HUES64 (cell line): ENCODE data around the gene KAT2B.

Source experiments
- H3K27ac ChIP-seq: 2 replicates; pipeline ENCODE4 v1.7.0; 2013; ENCODE audit warnings: low read depth, low read length, inconsistent platforms
- H3K27me3 ChIP-seq: 2 replicates; pipeline ENCODE4 v1.6.1; 2013; ENCODE audit warnings: mild to moderate bottlenecking, low read length; ENCODE audit not compliant: insufficient read depth
- H3K36me3 ChIP-seq: 2 replicates; pipeline ENCODE4 v1.6.1; 2013; ENCODE audit warnings: mild to moderate bottlenecking, low read length; ENCODE audit not compliant: insufficient read depth
- H3K4me1 ChIP-seq: 2 replicates; pipeline ENCODE4 v1.6.1; 2013; ENCODE audit warnings: mild to moderate bottlenecking, low read length, moderate library complexity; ENCODE audit not compliant: insufficient read depth
- H3K4me3 ChIP-seq: 2 replicates; pipeline ENCODE4 v1.5.1; 2013; ENCODE audit warnings: mild to moderate bottlenecking, low read length, moderate library complexity
- H3K9ac ChIP-seq: 2 replicates; pipeline ENCODE4 v1.6.1; 2013; ENCODE audit warnings: mild to moderate bottlenecking, low read depth, low read length
- H3K9me3 ChIP-seq: 2 replicates; pipeline ENCODE4 v1.6.1; 2013; ENCODE audit warnings: low read depth, low read length; ENCODE audit not compliant: insufficient read depth
- WGBS: fragments of 150-250, 120-280 bp; methylation state at CpG from one replicate; pipeline ENCODE4 v1.1.7; 2013; ENCODE audit warnings: missing lambda C conversion rate; 5-methylcytosine and 5-hydroxymethylcytosine counted together

KAT2B gene

DNA sequence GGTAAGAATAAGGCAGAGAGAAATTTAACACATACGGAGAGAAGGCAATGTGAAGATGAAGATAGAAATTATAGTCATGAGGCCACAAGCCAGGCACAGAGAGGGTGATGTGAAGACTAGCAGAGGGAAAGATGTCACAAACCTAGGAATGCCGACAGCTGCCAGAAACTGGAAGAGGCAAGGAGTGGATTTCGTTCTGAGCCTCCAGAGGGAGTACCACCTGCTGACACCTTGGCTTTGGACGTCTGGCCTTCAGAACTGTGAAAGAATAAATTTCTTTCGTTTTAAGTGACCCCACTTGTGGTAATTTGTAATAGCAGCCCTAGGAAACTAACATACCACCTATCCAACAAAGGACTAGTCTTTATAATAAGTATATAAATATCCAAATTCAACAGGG lies 150.7 kb downstream of the KAT2B start:
- Histone ChIP-seq H3K27ac (no peak overlapping the region), H3K36me3 (no peaks in the 10 kb centered on the region), H3K27me3 (no peaks in the 10 kb centered on the region), H3K4me1 (peaks cover 6% of the 10 kb centered on the region; the same call in 1 of the 2 replicates), H3K9ac (no peak overlapping the region), H3K9me3 (no peaks in the 10 kb centered on the region), H3K4me3 (no peak overlapping the region)
- 50% methylated on average over 4 of the region's 5 CpGs for WGBS

DNA sequence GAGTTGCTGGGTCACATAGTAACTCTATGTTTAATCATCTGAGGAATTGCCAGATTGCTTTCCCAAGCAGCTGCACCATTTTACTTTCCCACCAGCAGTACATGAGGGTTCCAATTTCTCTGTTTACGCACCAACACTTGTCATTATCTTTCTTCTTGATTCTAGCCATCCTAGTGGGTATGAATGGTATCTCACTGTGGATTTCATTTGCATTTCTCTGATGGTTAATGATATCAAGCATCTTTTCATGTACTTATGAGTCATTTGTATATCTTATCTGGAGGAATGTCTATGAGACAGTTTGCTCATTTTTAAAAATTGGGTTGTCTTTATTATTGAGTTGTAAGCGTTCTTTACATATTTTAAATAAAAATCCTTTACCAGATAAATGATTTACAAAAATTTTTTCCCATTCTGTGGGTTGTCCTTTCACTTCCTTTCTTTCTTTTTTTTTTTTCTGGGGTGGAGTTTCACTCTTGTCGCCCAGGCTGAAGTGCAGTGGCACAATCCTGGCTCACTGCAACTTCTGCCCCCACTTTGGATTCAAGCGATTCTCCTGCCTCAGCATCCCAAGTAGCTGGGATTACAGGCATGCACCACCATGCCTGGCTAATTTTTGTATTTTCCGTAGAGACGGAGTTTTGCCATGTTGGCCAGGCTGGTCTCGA lies 154.7 kb downstream of the KAT2B start:
- Histone ChIP-seq H3K27me3 (no peaks in the 10 kb centered on the region), H3K9ac (no peak overlapping the region), H3K9me3 (no peaks in the 10 kb centered on the region), H3K4me1 (no peaks in the 10 kb centered on the region), H3K27ac (no peak overlapping the region), H3K4me3 (no peak overlapping the region), H3K36me3 (no peaks in the 10 kb centered on the region)
- 96% methylated on average over 6 of the region's 7 CpGs for WGBS

DNA sequence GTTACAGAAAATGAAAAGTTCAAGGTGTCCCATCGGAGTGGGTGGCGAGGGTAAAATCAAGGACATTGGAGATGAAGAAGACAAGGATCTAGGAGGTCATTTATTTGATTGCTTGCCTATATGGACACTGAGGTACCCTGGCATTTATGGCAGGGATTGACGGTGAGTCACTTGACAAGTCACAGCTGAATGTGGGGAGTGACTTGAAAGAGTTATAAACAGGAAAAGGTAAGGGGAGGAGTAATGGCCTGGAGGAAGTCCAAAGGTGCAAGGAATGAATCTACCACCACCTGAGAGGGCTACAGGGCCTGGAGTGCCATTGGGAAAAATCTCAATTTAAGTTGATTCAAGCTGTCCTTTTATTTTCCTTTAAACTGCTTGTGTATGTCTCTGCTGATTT lies 157.5 kb downstream of the KAT2B start:
- no peak overlapping the region for H3K9ac ChIP-seq
- no peaks in the 10 kb centered on the region for H3K27me3 ChIP-seq
- no peaks in the 10 kb centered on the region for H3K36me3 ChIP-seq
- WGBS, result 89% methylated on average over 3 of the region's 3 CpGs
- H3K4me3 ChIP-seq, result no peak overlapping the region
- no peaks in the 10 kb centered on the region for H3K9me3 ChIP-seq
- H3K4me1 ChIP-seq, result no peaks in the 10 kb centered on the region
- no peak overlapping the region for H3K27ac ChIP-seq

DNA sequence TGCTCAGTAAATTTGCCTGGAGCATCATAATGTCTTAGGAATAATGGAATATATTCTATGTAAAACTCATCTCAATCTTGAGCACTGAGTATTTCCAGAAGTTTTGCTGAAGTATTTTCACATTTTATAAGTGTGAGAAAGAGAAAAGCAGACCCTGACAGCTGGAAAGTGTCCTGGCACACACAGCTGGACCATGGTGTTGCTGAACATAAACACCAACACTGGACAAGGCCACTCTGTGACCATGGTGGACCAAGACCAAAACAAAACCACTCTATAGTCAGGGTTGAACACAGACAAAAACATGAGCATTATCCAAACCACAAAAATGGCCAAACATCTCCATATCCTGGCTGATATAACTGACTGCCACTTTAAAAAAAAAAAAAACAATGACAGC lies 160.9 kb downstream of the KAT2B start:
- Histone ChIP-seq H3K9me3 (0 out of 2 replicates have a peak, but pooled peaks cover 2% of the 10 kb centered on the region), H3K27me3 (no peaks in the 10 kb centered on the region), H3K9ac (no peak overlapping the region), H3K27ac (no peak overlapping the region), H3K4me3 (no peak overlapping the region), H3K36me3 (no peaks in the 10 kb centered on the region), H3K4me1 (no peaks in the 10 kb centered on the region)
